Activated T-cell treated with anti-CD3 and anti-CD28 coated beads for 4 hours (primary cell): ENCODE results near the gene NPR2.

ENCODE experiments used
- DNase-seq: peaks from one replicate; pipeline ENCODE4 v3.0.0-alpha.2; 2020

Gene NPR2

GRCh38 chr9:35766997-35767396 lies 24.4 kb upstream of the NPR2 start:
- DNase-seq: no peak

- DNase-seq: no peak
Measured at GRCh38 chr9:35767458-35767857, 23.9 kb upstream of the NPR2 start.

GRCh38 chr9:35769763-35770162 lies 21.6 kb upstream of the NPR2 start:
- no peak for DNase-seq

DNA sequence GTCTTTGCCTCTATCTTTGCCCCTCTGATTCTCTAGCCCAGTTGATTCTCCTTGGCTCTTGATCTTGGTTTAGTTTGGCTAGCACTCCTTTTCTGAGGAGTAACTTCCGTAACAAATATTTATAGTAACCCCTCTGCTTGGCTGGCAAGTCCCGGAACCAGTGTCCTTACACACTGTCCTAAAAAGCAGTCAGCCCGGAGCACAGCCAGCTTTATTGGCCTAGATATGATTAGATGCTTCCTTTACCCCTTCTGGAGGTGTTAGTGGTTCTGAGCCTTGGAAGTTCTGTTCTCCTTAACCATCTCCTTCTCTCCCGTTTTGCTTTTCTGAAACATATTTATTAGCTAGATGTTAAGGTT lies 20.3 kb upstream of the NPR2 start:
- no peak for DNase-seq

DNA sequence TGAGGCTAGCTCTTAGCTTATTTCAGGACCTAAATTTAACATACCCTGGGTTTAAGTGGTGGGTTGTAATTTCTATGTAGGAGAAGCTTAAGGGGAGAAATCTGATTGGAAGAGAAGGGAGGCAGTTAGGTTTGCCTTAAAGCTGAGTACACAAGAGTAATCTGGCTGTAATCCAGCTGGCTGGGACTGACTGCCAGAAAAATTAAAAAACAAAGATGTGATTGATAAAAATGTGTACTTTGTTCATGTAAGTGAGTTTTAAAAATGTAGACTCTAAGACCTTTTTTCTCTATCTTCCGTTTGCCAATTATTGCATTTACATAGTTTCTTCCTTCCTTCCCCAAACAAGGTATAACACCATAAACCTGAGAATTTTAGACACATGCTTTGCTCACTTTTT lies 19.9 kb upstream of the NPR2 start:
- DNase-seq: no peak

- no peak for DNase-seq
Measured at GRCh38 chr9:35771943-35772342, 19.4 kb upstream of the NPR2 start.

GRCh38 chr9:35774907-35775635 lies 16.3 kb upstream of the NPR2 start:
- DNase-seq: no peak

DNA sequence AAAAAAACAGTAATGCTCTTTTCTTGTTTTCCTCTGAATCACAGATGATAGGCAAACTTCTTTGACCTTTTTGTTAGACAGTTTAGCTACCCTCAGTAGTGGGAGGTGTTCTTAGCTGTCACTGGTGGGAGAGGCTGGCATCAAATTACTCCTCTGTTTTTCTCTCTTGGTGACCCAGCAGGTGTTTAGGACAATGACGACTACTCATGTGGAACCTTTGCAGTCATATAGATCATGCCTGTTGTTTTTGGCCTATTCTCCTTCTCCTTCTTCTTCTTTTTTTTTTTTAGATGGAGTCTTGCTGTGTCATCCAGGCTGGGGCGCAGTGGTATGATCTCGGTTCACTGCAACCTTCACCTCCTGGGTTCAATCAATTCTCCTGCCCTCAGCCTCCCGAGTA lies 15.4 kb upstream of the NPR2 start:
- no peak for DNase-seq

- DNase-seq: no peak
Measured at GRCh38 chr9:35778496-35778895, 12.9 kb upstream of the NPR2 start.

- DNase-seq: no peak
Measured at GRCh38 chr9:35781066-35781465, 10.3 kb upstream of the NPR2 start.

DNA sequence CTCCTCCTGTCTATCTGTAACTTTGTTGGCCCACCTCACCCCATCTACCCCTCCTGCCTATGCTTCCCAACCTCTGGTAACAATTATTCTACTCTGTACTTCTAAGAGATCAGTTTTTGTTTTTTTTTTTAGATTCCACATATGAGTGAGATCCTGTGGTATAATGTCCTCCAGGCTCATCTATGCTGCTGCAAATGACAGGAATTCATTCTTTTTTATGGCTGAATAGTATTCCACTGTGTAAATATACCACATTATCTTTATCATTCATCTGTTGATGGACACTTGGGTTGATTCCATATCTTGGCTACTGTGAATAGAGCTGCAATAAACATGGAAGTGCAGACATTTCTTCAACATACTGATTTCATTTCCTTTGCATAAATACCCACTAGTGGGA lies 8.0 kb upstream of the NPR2 start:
- DNase-seq: no peak

GRCh38 chr9:35789541-35789940 lies 1.9 kb upstream of the NPR2 start:
- no peak for DNase-seq

GRCh38 chr9:35790025-35790384 lies 1.4 kb upstream of the NPR2 start:
- DNase-seq: no peak

DNA sequence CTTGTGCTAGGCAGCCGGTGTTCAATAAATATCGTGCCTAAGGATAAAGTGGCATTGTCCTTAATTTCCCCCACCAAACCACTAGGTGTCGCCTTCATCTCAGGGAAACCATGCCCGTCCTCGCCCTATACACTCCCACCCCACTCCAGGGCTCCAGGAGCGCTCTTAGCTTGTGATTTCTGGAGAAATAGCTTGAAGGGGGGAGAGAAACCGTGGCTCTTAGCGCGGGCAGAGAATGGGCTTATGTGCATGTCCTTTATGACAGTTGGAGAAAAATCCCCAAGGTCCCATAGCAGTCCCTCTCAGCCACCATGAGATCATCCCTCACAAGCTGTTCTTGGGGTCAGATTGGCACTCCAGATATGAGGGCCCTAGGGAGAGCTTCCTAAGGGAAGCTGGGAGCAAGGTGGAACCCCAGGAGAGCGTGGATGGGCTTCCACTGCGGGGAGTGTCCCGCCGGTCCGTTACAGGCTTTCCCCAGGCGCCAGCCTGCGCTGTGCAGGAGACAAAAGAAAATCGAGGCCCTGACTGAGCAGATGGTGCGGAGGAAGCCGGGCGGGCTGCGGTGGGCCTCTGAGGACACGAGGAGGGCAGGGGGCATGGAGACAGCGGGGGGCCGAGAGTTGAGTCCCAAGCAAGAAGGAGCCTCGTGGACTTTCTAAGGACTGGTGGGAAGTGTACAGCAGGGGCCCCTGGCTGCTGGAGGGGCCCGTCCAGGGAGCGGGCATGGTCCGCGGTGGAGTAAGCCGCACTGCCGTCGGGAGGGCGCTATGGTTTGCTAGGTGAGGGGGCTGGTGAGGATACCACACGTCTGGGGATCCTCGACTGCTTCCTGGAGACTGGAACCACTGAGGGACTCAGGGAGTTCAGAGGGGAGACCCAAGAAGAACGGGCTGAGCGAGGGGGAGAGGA lies 750 bp upstream of the NPR2 start:
- peak; percentile 45 for DNase-seq

DNA sequence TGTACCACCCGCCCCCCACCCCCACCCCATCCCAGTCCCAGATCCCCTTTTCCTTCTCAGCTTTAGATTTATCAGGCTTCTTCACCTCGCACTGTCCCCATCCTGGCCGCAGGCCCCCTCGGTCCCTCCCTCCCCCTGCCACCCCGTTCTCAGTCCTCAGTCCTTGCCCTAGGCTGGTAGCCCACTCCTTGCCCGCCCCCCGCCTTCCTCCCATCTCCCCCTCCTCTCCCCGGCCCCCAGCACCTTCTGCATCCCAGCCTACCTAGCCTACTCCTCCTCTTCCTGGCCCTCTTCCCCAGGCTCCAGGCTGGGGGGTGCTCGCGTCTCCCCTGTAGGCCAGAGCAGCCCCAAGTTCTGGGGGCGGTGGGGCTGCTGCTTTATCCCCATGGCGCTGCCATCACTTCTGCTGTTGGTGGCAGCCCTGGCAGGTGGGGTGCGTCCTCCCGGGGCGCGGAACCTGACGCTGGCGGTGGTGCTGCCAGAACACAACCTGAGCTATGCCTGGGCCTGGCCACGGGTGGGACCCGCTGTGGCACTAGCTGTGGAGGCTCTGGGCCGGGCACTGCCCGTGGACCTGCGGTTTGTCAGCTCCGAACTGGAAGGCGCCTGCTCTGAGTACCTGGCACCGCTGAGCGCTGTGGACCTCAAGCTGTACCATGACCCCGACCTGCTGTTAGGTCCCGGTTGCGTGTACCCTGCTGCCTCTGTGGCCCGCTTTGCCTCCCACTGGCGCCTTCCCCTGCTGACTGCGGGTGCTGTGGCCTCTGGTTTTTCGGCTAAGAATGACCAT lies 828 bp downstream of the NPR2 start:
- DNase-seq: no peak

GRCh38 chr9:35792826-35793225 lies 1.4 kb downstream of the NPR2 start:
- no peak for DNase-seq

GRCh38 chr9:35793461-35793860 lies 2.1 kb downstream of the NPR2 start:
- no peak for DNase-seq

DNA sequence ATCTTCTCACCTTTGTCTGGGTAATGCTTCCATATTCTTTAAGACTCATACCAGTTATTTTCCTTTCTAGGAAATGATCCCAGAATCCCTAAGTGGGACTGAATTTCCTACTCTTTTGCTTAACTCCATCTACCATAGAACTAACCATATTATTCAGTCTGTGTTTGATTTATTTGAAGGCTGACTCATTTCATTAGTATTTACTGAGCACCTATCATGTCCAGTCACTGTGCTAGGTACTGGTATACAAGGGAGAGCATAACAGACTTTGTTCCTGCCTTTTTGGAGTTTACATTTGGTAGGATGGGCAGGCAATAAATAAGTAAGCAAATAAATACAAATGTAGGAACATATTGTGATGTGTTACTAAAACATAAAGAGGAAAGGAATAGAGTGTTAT lies 4.3 kb downstream of the NPR2 start:
- no peak for DNase-seq

DNA sequence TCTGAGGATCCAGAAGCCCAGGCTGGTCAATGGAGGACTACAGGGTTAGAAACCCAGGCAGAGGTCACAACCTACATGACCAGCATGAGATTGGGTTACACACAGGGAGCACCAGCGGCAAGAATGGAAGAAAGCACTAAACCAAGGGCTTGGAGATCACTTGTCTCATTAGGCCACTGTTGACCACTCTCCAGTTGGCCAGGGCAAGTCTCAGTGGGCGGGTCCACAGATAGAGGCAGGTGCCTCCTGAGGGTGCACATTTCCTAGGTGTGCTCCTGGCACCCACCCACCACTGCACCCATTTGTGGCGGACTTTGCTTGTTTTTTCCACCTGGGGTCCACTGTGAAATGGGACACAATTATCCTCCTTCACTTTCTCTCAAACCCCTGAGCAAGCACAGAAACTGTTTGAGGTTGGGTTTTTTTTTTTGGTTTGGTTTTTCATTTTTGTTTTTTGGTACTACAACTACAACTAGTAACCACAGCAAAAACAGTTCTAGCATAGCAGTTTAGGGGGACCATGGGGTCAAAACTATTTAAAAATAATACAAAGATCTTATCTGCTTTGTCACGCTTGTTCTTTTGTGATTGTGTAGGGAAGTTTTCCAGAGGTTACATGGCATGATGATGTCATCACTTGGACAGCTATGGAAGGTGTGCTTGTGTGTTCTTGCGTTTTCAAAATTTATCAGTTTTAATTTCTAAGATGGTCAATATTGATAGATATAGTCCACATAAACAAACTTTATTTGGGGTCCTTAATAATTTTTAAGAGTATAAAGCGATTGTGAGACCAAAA lies 6.1 kb downstream of the NPR2 start:
- no peak for DNase-seq

DNA sequence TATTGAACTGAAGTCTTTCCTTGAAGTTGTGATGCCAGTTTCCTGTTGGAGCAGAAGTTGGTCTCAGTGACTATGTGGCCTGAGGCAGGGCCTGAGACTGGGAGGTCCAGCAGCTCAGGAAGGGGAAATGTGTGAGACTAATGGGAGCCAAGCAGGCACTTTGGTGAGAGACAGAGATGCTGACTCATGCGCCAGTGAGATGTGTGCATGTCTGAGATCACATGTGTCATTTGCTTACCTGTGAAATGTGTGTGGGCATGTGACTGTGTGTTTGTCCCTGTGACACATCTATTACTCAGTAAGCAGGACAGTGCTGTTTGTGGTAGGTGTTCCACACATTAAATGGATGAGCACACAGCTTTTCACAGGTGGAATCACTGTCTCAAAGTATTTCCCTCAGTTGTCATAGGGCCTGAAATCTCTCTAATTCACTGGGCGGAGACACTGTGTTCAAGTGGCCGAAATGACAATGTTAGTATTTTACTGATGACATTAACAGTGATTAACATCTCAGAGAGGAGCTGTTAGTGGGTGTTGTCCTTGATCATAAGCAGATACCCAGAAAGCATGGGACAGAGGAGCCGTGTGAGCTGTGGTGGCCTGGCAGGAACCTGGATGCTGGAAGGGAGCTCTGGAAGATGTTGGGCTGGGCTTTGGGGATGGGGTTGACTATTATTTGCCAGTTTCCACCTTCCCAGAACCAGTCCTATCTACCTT lies 7.4 kb downstream of the NPR2 start:
- no peak for DNase-seq

DNA sequence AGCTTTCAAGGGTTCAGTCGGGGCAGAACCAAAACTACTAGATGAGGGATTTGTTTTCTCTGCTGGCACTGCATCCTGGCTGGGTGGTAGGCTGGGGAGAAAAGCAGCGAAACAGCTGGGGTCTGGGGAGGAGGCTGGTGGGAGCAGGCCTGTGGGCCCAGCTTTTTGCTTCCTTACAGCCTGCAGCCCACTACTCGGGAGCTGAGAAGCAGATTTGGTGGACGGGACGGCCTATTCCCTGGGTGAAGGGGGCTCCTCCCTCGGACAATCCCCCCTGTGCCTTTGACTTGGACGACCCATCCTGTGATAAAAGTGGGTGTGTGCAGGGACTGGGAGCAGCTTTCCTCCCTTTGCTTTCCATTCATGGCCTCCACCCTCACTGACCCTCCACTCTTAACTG lies 9.1 kb downstream of the NPR2 start:
- DNase-seq: no peak
